Measurements from ENCODE around the gene CAPN14. TPM values are rescaled to one million over a fixed set of nuclear protein-coding genes. Genes with fewer than 3 reads are reported as not detected.

Gene CAPN14
- total and polyA plus RNA-seq, 10 donors: 0.26 to 2.7 (median 0.92) TPM

DNA sequence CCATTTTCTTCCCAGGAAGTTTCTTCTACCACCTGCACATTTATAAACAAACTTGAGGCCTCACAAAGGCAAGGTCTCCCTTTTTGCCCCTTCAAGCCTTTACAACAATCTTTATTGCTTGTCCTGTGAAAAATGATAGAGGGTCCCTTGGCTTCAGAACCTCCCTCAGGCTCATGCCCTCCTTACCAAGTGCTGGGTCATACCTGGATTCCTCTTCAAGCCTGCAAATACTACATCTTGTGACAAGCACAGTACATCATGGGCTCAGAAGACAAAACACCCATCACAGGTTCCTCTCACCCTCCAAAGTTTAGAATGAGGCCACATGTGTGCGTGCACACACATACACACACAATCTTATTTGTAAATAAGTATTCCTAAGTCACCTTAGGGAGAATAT, 9.1 kb downstream of the CAPN14 start:
- intact Hi-C loops (cut with DNase I; ENCODE audit: low total_unique reads): no loop called here

DNA sequence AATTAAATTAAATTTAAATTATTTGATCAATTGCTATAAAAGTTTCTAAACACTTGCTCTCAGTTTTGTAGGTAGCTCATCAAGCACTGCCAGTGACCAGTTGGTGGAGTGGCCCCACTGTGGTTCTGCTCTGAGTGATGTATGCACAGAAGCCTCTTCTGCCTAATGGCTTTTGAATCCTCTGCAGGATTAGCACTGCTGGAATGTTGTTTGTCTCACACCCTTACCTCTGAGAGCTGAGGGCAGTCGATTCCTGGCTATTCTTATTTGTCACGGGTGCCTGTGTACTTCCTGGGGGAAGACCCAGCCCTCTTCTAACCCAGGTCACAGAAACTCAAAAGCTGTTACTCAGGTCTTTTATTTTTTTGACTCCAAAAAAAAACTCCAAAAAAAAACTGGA, 9.5 kb downstream of the CAPN14 start:
- no peak for TF ChIP-seq CTCF (IDR thresholded peaks at IDR 0.05 in 8 of 11, conservative IDR thresholded peaks at IDR 0.05 in 3 of 11)
- no peak for TF ChIP-seq POLR2A (IDR thresholded peaks at IDR 0.05)
- TF ChIP-seq POLR2AphosphoS5 (IDR thresholded peaks at IDR 0.05): no peak
- Histone ChIP-seq H3K9me3 (no peaks in the 10 kb centered on the region), H3K4me1 (peaks cover 0 to 7% (median 0%) of the 10 kb centered on the region in 6 donors), H3K27me3 (replicated peaks in 1 of 7) (no peaks in the 10 kb centered on the region), H3K27ac (no peak overlapping the region), H3K36me3 (no peaks in the 10 kb centered on the region), H3K4me3 (no peak overlapping the region)
- WGBS, 5 donors: 33 to 57% (median 49%) methylated on average over 2 of the region's 2 CpGs
- DNase-seq: no peak
- intact Hi-C loops (cut with DNase I; ENCODE audit: low total_unique reads): no loop called here

More for the DNA sequence above, 9.1 kb downstream of the CAPN14 start:
- H3K9me3 ChIP-seq: no peaks in the 10 kb centered on the region
- 89 to 97% (median 93%) methylated on average over 1 of the region's 1 CpG for WGBS, 5 donors
- no peaks in the 10 kb centered on the region for H3K27me3 ChIP-seq (replicated peaks in 1 of 7)
- peaks cover 0 to 7% (median 0%) of the 10 kb centered on the region in 6 donors for H3K4me1 ChIP-seq
- no peaks in the 10 kb centered on the region for H3K36me3 ChIP-seq
- no peak for DNase-seq
- no peak overlapping the region for H3K4me3 ChIP-seq
- no peak overlapping the region for H3K27ac ChIP-seq
- TF ChIP-seq POLR2AphosphoS5 (IDR thresholded peaks at IDR 0.05) (no peak), POLR2A (IDR thresholded peaks at IDR 0.05) (no peak), CTCF (IDR thresholded peaks at IDR 0.05 in 8 of 11, conservative IDR thresholded peaks at IDR 0.05 in 3 of 11) (no peak)

DNA sequence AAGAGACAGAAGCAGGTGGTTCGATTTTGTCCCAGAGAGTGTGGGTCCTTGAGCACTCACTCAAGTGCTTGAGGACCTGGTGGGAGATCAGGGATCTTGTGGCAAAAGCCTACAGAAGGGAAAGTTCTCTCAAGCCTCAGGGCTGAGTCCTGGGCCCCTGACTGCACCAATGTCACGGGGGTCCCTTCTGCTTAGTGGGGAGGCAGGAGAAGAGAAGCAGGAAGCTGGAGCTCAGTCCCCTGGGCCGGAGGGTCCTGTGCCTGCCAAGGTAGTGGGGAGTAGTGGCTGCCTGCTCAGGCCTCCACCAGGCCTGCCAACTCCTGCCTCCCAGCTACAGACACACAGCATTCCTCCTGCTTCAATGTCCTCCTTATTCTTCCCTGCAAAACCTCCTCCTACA, 11.7 kb downstream of the CAPN14 start:
- Histone ChIP-seq H3K4me1 (peaks cover 0 to 7% (median 0%) of the 10 kb centered on the region in 6 donors), H3K4me3 (no peak overlapping the region), H3K27ac (no peak overlapping the region), H3K9me3 (no peaks in the 10 kb centered on the region), H3K36me3 (no peaks in the 10 kb centered on the region), H3K27me3 (replicated peaks in 1 of 7) (no peaks in the 10 kb centered on the region)
- DNase-seq: no peak
- intact Hi-C loops (cut with DNase I; ENCODE audit: low total_unique reads): no loop called here
- WGBS, 5 donors: 75 to 89% (median 85%) methylated on average over 3 of the region's 3 CpGs
- TF ChIP-seq CTCF (IDR thresholded peaks at IDR 0.05 in 8 of 11, conservative IDR thresholded peaks at IDR 0.05 in 3 of 11) (no peak), POLR2AphosphoS5 (IDR thresholded peaks at IDR 0.05) (no peak), POLR2A (IDR thresholded peaks at IDR 0.05) (no peak)

DNA sequence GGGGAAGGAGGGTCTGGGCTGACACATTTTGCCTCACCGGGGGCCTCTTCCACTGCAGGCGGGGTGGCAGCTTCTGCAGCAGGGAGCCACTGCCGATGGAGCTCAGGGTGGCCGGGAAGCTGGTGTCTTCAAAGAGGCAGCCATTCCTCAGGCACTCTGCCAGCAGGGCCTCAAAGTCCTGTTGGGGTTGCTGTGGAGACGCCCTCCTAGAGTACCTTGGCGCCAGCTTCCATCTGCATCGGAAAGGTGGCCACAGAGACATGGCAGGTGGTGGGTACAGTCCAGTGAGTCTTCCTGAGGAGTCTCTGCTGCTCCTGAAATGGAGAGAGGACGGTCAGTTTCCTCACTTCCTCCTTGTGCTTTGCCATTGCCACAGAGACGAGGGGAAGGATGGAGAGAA, 12.1 kb downstream of the CAPN14 start:
- Histone ChIP-seq H3K36me3 (no peaks in the 10 kb centered on the region), H3K4me3 (no peak overlapping the region), H3K27ac (no peak overlapping the region), H3K9me3 (no peaks in the 10 kb centered on the region), H3K27me3 (replicated peaks in 1 of 7) (no peaks in the 10 kb centered on the region), H3K4me1 (peaks cover 0 to 7% (median 0%) of the 10 kb centered on the region in 6 donors)
- no peak for TF ChIP-seq CTCF (IDR thresholded peaks at IDR 0.05 in 8 of 11, conservative IDR thresholded peaks at IDR 0.05 in 3 of 11)
- no peak for TF ChIP-seq POLR2A (IDR thresholded peaks at IDR 0.05)
- TF ChIP-seq POLR2AphosphoS5 (IDR thresholded peaks at IDR 0.05): no peak
- WGBS, 5 donors: 82 to 92% (median 85%) methylated on average over 9 of the region's 9 CpGs
- intact Hi-C loops (cut with DNase I; ENCODE audit: low total_unique reads): no loop called here
- DNase-seq: no peak
